GM21529 (cell line): Measurements from ENCODE around the gene COL8A2.

Experiments used
- ATAC-seq: cut with Tn5 transposase; IDR thresholded peaks from one replicate; pipeline ENCODE4 v1.9.1; 2021; ENCODE audit not compliant: unreplicated experiment

COL8A2 gene

DNA sequence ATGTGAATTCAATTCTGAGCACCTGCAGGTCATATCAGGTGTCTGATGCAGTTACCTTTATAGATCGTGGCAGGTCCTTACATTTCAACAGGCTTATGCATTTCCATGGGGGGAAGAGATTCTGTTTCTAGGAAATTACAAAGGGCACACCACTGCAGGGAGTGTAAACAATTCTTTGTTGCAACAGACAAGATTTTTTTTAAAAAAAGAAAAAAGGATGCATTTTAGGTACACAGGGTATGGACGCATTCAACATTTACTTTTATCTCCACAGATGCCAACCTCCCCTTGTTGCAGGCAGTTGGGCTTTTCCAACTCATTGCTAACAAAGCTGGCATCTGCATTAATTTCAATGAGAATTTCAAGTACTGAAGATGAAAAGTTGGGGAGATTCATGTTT is 54.7 kb downstream of the COL8A2 start:
- no peak for ATAC-seq

DNA sequence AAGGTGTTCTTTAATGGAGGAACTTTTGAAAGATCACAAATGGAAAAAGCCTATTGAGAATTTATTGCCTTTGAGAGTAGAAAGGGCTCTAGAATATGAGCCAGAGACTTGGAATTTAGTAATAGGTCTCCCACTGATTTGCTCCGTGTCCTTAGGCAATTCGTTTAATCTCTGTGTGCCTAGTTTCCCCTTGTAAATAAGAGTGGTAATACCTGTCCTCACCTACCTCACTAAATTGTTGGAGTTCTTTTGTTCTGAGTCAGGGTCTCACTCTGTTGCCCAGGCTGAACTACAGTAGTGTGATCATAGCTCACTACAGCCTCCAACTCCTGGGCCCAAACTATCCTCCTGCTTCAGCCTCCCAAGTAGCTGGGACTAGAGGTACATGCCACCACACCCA is 56.2 kb downstream of the COL8A2 start:
- ATAC-seq = no peak

DNA sequence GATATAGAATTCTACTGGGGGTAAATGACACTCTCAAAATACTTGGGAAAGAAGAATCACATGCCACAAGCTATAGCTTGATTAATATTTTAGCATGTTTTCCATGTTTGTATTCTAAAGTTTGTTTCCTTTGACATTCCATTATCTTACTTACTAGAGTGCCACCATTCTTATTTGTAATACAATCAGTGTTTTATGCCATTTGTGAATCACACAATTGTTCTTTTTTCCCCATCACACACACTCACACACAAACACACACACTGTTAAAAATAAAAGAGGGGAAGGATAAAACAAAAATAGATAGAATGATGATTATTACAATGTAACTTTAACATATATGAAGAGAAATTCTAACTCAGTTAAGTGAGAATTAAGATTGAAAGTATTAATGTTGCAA is 57.2 kb downstream of the COL8A2 start:
- ATAC-seq = no peak

DNA sequence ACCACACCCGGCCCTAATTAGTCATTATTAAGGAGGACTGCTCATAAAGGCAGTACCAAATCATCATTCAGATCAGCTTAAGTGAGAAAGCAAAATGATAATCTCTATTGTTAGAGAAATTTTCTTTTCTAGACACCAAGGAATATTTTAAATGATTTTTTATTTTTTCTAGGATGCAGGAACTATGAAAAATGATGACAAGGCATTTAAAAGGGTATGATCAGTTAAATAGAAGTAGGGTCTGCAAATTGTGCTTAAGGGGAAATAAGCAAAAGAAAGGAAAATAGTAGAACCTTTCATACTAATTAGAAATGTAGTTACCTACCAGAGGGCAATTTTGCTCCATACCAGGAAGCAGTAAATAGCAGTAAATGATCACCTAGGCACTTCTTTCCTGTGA is 62.7 kb downstream of the COL8A2 start:
- ATAC-seq = no peak

DNA sequence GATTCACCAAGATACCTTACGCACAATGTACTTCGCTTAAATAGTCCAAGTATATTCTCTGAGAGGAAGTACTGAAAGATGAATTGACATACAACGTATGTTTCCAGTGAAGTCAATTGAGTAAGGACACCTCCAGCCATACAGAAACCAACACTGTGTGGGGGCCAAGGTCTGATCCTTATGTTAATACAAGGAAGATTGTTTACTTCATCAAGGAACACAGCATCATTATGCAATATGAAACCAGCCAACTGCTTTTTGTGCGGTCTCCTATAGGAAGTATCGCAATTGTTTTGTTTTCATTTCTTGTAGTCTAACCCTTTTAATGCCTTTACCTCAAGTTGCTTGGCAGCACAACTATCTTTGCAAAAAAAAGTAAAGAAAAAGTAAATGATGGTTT is 69.3 kb downstream of the COL8A2 start:
- ATAC-seq = no peak

DNA sequence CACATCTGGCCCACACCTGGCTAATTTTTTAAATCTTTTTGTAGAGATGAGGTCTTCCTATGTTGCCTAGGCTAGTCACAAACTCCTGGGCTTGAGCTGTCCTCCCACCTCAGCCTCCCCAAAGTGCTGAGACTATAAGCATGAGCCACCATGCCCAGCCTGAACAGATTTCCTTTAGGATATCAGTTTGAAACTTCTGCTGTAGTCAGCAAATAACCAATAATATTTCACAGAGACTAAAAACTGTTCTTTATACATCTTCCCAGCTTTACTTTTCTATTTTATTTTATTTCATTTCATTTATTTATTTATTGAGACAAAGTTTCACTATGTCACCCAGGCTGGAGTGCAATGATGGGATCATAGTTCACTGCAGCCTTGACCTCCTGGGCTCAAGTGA is 71.0 kb downstream of the COL8A2 start:
- ATAC-seq = no peak

DNA sequence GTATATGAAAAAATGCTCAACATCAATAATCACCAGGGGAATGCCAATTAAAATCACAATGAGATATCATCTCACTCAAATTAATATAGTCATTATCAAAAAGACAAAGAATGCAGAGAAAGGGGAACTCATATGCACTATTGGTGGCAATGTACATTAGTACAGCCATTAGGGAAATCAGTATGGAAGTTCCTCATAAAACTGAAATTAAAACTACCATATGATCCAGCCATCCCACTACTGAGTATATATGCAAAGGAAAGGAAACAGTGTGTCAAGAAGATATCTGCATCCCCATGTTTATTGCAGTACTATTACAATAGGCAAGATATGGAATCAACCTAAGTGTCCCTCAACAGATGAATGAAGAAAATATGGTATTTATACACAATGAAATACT is 73.2 kb downstream of the COL8A2 start:
- no peak for ATAC-seq
